Smooth muscle cell (in vitro differentiated cells): ENCODE measurements around the gene CBX4. TPM values are rescaled to one million over a fixed set of nuclear protein-coding genes. Genes with fewer than 3 reads are reported as not detected.

Experiments
- DNase-seq: peaks from one replicate; lab custom pipeline; 2025; ENCODE audit not compliant: unreplicated experiment; lab: John Stamatoyannopoulos, UW
- H2AFZ ChIP-seq: fragments of 200-600 bp; sonication (generic); 2 replicates; pipeline ENCODE4 v1.6.0; 2016; ENCODE audit warnings: antibody characterized with exemption, low read depth, mild to moderate bottlenecking
- H3F3A ChIP-seq: fragments of 200-600 bp; sonication (generic); 2 replicates; pipeline ENCODE4 v1.6.0; 2017; ENCODE audit warnings: antibody characterized with exemption, low read depth
- H3K27ac ChIP-seq: fragments of 200-600 bp; sonication (generic); 2 replicates; pipeline ENCODE4 v1.5.1; 2016; ENCODE audit warnings: low read depth, mild to moderate bottlenecking
- H3K27me3 ChIP-seq: fragments of 200-600 bp; sonication (generic); 2 replicates; pipeline ENCODE4 v1.6.1; 2016; ENCODE audit warnings: low read depth, mild to moderate bottlenecking
- H3K36me3 ChIP-seq: fragments of 200-600 bp; sonication (generic); 2 replicates; pipeline ENCODE4 v1.5.1; 2016; ENCODE audit warnings: low read depth
- H3K4me1 ChIP-seq: fragments of 200-600 bp; sonication (generic); 2 replicates; pipeline ENCODE4 v1.5.1; 2016; ENCODE audit warnings: low read depth
- H3K4me2 ChIP-seq: fragments of 200-600 bp; sonication (generic); 2 replicates; pipeline ENCODE4 v1.6.0; 2016; ENCODE audit warnings: mild to moderate bottlenecking
- H3K4me3 ChIP-seq: fragments of 200-600 bp; sonication (generic); 2 replicates; pipeline ENCODE4 v1.5.1; 2016; ENCODE audit warnings: mild to moderate bottlenecking
- H3K79me2 ChIP-seq: fragments of 200-600 bp; sonication (generic); 2 replicates; pipeline ENCODE4 v1.6.0; 2016; ENCODE audit warnings: low read depth, mild to moderate bottlenecking
- H3K9ac ChIP-seq: fragments of 200-600 bp; sonication (generic); 2 replicates; pipeline ENCODE4 v1.6.0; 2016; ENCODE audit warnings: low read depth
- H3K9me3 ChIP-seq: fragments of 200-600 bp; sonication (generic); replicated peaks from 2 replicates; pipeline ENCODE4 v1.5.1; 2016; ENCODE audit warnings: low read depth
- H4K20me1 ChIP-seq: fragments of 200-600 bp; sonication (generic); 2 replicates; pipeline ENCODE4 v1.6.0; 2016; ENCODE audit warnings: low read depth
- WGBS: methylation state at CpG from one replicate; pipeline ENCODE4 v1.1.7; 2016; ENCODE audit warnings: low lambda C conversion rate; 5-methylcytosine and 5-hydroxymethylcytosine counted together
- polyA plus RNA-seq: library from polyadenylated mRNA; unstranded; fragments of >200 nt; fragmentation: Nextera tagmentation; extraction: Ambion mirVana; gene quantifications from 2 replicates; pipeline ENCODE4 v1.2.1, GENCODE V29; 2016
- total RNA-seq: library from RNA; depleted of rRNA; stranded (reverse); fragments of >200 nt; gene quantifications from 2 replicates; pipeline ENCODE4 v1.2.3, GENCODE V29; 2014
- TF ChIP-seq, protein P1 (sequence below): fragments of 200-600 bp; sonication (generic); IDR thresholded peaks from 2 replicates; pipeline ENCODE4 v1.5.1; 2017; ENCODE audit warnings: borderline replicate concordance, mild to moderate bottlenecking, antibody characterized with exemption; ENCODE audit not compliant: insufficient read depth, poor library complexity, severe bottlenecking

Gene CBX4
- total and polyA plus RNA-seq, 2 experiments from 2014 or later, result 17.4 to 44.6 TPM

- H3K4me1 ChIP-seq, result peaks cover 13% of the 10 kb centered on the region
- no peaks in the 10 kb centered on the region for H4K20me1 ChIP-seq
- TF ChIP-seq, protein P1, sequence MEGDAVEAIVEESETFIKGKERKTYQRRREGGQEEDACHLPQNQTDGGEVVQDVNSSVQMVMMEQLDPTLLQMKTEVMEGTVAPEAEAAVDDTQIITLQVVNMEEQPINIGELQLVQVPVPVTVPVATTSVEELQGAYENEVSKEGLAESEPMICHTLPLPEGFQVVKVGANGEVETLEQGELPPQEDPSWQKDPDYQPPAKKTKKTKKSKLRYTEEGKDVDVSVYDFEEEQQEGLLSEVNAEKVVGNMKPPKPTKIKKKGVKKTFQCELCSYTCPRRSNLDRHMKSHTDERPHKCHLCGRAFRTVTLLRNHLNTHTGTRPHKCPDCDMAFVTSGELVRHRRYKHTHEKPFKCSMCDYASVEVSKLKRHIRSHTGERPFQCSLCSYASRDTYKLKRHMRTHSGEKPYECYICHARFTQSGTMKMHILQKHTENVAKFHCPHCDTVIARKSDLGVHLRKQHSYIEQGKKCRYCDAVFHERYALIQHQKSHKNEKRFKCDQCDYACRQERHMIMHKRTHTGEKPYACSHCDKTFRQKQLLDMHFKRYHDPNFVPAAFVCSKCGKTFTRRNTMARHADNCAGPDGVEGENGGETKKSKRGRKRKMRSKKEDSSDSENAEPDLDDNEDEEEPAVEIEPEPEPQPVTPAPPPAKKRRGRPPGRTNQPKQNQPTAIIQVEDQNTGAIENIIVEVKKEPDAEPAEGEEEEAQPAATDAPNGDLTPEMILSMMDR, result no peak
- H3K4me3 ChIP-seq, result no peak overlapping the region
- no peaks in the 10 kb centered on the region for H3F3A ChIP-seq
- H3K27ac ChIP-seq, result no peak overlapping the region
- H3K9ac ChIP-seq, result no peak overlapping the region
- H3K36me3 ChIP-seq, result no peaks in the 10 kb centered on the region
- H3K9me3 ChIP-seq, result no peaks in the 10 kb centered on the region
- H3K4me2 ChIP-seq, result no peak overlapping the region
- no peak for DNase-seq
- 87% methylated on average over 15 of the region's 15 CpGs for WGBS
- no peaks in the 10 kb centered on the region for H3K27me3 ChIP-seq
- no peaks in the 10 kb centered on the region for H3K79me2 ChIP-seq
- no peak overlapping the region for H2AFZ ChIP-seq
These were observed 31.3 kb upstream of the CBX4 start for GRCh38 chr17:79870540-79870939.

GRCh38 chr17:79866791-79867518 lies 27.7 kb upstream of the CBX4 start:
- Histone ChIP-seq H3K9ac (peak overlapping the region; percentile 43), H3K4me3 (no peak overlapping the region), H4K20me1 (no peaks in the 10 kb centered on the region), H2AFZ (no peak overlapping the region), H3F3A (no peaks in the 10 kb centered on the region), H3K27me3 (no peaks in the 10 kb centered on the region), H3K4me2 (peak overlapping the region; percentile 38), H3K27ac (peak overlapping the region; percentile 91), H3K4me1 (peaks cover 13% of the 10 kb centered on the region), H3K79me2 (no peaks in the 10 kb centered on the region), H3K36me3 (no peaks in the 10 kb centered on the region), H3K9me3 (no peaks in the 10 kb centered on the region)
- TF ChIP-seq, protein P1, result no peak
- 58% methylated on average over 11 of the region's 11 CpGs for WGBS
- no peak for DNase-seq

DNA sequence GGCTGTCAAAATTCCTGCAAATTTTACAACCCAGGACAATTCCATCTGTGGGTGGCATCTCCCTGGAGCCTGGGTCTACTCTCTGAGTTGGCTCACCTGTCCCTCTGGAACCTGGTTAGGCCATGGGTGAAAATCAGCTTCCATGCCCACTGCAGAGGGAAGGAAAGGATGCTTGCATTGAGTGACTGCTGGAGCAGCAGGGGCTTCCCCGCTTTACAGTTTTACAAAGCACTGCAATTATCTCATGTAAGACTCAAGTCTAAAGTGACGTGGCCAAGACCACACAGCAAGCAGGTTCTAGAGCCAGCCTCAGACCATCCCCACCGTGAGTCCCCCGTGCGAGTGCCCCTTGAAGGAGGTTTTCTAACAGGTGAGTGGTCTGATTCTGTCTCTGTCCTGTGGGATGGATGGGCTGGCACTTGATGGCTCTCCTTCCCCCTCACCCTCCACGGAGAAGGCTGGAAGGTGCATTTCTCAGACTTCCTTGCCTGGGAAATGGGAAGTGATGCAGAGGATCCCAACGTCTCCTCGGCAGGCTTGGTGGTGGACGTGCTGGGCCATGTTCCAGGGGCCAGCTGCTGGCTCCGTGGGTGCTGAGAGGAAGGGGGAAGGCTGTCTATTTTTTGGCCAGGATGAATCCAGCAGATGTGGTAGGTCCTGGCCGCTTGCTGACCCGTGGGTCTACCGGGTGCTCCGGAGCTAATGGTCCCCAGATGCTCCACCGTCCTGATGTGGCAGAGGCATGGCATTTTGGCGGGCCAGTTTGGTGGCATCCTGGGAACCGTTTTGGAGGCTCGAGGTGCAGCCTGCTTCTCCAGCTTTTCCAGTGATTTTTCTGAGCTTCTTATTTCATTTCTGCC lies 26.3 kb upstream of the CBX4 start:
- DNase-seq, result no peak
- H3K36me3 ChIP-seq, result no peaks in the 10 kb centered on the region
- no peaks in the 10 kb centered on the region for H3K27me3 ChIP-seq
- H3F3A ChIP-seq, result no peaks in the 10 kb centered on the region
- H3K79me2 ChIP-seq, result no peaks in the 10 kb centered on the region
- no peaks in the 10 kb centered on the region for H3K9me3 ChIP-seq
- H4K20me1 ChIP-seq, result no peaks in the 10 kb centered on the region
- peaks cover 13% of the 10 kb centered on the region for H3K4me1 ChIP-seq
- TF ChIP-seq, protein P1, result no peak
- no peak overlapping the region for H2AFZ ChIP-seq
- no peak overlapping the region for H3K9ac ChIP-seq
- 91% methylated on average over 18 of the region's 18 CpGs for WGBS
- no peak overlapping the region for H3K27ac ChIP-seq
- H3K4me3 ChIP-seq, result no peak overlapping the region
- H3K4me2 ChIP-seq, result no peak overlapping the region
